ENCODE measurements around the gene RND3.

RND3 gene

DNA sequence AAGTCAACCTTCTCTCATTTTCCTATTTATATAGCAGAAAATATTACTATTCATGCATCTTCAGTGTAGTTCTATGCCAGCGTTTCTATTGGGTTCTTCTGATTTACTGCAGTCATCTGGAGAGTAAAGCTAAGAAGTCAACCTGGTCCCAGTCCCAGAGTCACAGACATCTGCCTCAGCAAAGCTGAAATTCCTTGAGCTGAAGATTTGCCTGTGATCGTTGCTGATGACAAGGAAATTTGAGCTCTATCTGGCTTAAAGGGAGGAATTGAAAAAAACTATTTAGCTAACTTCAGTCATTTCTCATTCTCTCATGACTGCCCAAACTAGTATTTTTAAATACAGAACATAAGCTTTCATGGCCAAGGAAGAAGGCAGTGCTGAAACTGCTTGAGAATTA, 45.7 kb downstream of the RND3 start:
- no peak for DNase-seq (ENCODE audit: low read depth)

DNA sequence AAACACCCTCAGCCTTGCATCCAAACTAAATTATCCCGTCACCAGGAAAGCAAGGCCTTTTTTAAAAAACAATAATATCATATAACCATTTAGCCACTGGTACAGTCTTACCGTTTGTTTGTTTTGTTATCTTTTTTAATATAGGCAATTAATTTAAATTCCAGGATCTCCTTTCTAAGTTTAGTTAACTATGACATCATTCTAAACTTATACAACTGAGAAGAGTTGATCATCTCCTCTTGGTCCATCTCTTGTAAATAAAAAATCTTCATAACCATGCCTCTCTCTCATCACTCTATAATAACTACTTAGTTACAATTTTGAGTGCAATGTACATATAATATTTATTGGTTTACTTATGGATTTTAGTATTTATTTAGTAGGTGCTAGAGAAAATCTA, 46.2 kb downstream of the RND3 start:
- DNase-seq (ENCODE audit: low read depth), result no peak

DNA sequence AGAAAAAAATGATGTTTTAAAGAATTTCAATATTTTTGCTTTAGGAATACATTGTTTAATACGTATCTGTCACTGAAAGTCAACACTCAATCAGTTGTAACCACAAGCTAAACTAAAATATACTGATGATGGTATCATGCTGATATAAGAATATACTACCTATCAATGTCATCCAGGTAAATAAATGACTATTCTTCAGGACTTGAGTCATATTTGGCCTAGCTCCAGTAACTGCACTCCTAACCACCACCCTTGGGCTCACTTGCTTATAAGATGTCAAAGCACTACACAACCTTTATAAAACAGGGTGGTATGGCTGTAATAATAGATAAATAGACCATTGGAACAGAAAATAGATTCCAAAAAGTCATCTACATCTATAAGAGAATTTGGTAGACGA, 48.8 kb downstream of the RND3 start:
- no peak for DNase-seq (ENCODE audit: low read depth)

DNA sequence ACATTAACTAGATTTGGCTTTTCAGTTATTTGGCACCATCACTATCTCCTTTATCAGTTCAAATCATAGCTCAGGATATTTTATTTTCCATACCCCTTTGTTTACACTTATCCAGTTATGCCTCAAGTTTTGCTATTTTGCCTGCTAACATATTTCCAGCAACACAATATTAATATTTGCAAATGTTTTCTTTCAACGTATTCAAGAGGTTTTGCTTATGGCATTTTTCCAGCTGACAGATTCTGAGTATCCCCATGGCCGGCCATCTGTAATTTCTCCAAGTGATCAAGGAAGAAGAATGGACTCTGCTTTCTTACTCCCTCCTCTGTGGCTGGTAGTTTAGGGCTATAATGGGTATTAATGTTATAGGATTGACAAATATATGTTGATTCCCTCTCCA, 49.4 kb downstream of the RND3 start:
- no peak for DNase-seq (ENCODE audit: low read depth)

DNA sequence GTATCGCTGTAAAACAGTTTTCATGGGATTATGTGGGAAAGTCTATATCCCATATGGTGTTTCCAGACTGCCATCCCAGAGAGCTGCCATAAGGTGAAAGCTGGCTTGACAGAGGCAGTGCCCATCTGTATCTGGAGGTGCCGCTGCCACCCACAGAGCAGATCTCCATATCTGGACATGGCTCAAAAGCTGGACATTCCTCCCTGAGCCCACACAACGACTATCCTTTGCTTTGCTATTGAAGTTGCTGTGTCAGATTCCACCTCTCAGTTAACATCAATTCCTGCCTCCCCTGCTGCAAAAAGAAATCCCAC, 55.2 kb downstream of the RND3 start:
- no peak for DNase-seq (ENCODE audit: low read depth)

DNA sequence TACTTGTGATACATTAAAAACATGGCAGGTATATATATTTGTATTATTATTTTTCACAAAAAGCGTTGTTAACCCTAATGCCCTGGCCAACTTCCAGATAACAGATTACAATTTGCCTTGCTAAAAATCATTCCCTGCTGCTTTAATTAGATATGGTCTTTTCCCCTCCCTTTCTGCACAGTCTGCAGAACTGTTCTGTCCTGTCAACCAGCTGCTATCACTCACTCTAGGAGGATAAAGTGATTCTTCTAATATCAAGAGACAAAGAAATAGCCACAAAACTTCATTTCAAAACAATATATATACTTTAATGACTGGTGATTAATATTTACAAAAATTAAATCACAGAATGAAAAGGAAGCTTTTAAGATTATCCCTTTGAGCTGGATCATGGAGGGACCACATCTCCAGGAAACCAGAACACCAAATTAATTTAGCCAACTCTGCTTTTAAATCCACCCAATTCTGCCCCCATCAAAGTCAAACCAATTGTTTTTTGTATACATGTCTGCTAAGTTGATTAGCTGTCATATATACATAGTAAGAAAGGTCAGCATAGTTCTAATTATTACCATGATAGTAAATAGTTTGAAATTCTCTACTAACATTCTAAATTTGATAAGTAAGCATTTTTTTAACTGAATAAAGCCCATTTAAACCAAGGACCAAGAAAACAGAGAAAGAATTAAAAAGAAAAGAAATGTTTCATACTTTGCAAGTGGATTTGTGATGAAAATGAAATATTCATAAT, 55.7 kb downstream of the RND3 start:
- DNase-seq (ENCODE audit: low read depth), result no peak

DNA sequence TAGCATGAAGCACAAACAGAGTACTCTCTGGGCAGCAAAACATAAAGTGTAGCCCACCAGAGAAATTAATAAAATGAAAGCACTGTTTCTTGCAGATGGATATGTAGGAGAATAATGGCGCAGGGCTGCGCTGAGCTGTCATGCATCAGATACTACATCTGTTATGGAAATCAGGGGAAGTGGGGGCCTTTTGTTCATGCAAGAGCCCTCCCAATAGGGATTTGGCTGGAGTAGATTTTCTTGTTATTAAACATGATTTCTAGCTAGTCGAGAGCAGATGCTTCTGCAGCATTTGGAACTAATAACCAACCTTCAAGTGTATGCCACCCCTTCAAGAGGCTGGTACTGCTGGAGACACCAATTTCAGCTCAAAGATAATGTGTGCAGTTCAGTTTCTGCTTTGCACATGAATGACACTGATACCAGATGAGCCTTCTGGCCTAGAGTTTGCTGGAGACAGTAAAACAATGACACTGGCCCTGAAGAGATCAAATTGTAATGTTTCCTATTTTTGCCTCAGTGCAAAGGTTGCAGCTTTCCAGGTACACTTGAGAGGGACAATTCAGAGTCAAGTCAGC, 58.0 kb downstream of the RND3 start:
- DNase-seq (ENCODE audit: low read depth), result no peak

DNA sequence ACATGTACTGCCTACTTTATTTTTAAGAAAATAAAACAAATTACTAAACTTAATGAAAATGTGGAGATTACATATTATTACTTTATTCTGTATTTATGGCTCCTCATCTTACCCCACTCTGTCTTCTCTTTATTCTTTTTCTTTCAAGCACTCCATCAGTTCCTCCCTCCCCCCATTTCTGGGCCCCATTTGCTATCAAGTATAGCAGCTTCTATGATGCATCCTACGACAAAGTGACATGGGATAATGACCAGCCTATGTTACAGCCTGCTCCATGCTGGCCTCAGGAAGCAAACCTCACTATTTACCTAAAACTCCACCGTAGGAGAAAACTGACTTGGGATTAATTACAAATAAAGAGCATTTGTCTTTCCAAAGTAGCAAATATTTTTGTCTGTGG, 58.8 kb downstream of the RND3 start:
- no peak for DNase-seq (ENCODE audit: low read depth)

DNA sequence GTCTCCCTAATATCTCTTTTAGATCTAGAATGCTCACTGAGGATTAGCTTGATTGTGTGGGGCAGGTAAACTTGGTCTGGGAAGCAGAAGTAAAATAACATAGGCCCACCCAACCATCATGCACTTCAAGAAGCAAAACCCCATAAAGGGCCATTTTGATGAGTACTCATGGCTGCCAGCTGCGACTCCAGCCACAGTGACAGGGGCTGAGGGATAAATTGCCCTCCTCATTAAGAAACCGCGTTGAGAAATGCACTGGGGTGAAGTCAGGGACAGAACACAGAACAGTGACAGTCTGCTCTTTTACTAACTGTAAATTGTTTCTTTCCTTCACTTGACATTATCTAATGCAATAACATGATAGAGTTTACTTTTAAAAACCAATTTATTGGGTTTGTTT, 60.2 kb downstream of the RND3 start:
- DNase-seq (ENCODE audit: low read depth), result no peak

DNA sequence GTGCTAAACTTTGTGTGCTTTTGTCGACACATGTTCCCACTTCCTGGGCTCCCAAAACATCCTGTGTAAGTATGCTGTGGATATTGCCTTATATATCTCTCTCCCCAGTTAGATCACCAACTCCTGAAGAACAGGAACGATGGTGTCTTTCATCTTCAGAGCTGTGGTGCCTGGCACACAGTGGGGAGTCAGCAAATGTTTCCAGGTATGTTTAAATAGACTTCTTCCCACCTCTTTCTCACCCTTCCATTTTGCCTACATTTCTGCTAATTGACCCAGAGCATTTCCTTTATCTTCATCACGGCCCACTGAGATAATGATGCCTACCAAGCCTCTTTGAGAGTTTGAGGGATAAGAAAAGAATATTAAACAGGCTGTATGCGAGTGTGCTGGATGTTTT, 60.7 kb downstream of the RND3 start:
- DNase-seq (ENCODE audit: low read depth), result no peak

DNA sequence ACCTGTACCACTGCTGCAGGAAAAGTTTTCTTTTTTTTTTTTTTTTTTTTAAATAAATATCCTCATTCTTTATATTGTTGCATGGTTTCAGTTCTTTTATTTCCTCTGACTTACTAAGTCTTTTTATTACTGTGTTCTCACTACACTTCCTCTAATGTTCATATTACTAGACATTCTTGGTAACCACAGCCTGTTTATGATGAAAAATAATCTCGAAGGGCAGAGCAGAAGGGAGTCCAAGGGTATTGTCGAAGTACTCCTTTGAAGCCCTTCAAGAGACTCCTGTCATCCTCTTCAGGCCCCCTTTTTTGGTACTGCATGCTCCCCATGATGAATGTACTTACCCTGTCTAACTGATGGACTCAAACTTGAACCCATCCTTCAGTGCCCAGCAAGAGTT, 61.2 kb downstream of the RND3 start:
- no peak for DNase-seq (ENCODE audit: low read depth)

DNA sequence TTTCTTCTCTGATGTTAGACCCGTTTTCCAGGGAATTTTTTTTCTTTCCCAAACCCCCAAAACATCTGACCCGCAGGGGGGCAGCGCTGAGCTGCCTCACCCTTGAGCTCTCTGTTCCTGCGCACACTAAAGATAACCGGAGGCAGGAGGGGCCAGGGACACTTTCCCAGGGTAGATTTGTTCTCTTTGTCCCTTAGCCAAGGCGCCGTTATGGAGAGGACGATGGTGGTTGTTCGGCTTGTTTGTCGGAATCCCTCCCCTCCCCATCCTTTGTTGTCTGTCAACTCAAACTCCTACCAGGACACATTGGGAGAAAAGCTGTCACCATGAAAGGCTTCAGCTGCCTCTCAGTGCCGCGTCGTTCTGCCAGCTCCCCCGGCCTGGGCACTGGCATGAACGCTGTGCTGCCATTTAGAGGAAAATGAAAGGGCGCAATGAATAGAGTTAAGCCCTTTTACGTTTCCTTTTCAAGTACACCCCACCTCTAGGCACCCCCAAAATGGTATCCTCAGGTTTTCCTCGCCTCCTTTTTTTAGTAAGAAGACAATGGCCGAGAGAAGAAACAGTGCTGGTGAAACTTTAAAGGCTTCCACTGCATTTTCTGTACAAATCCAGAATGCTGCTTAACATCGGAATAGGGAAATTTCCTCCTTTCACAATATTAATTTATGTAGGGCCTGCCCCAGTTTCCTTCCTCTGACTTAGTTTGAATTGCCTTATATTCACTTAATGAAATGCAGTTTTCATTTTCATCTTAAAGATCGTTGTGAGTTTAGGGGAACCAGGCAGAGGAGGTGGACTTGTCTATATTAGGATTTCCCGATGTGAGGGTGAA, 62.1 kb downstream of the RND3 start:
- no peak for DNase-seq (ENCODE audit: low read depth)

DNA sequence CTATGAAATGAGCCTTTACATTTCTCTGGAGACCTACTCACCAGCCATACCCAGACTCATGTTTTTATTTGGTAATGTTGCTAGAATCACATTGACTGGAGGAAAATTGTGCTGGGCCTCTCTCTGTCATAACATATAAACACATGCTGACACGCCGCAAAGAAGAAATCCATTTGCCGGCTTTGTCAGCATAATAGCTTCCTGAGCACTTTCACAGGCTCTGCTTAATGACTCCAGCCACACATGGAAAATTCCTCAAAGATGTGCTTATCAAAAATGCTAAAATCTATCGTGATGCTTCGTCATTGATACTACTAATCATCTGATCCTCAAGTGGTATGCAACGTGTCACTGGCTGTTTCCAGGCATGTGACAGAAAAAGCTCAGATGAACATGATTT, 63.1 kb downstream of the RND3 start:
- no peak for DNase-seq (ENCODE audit: low read depth)

DNA sequence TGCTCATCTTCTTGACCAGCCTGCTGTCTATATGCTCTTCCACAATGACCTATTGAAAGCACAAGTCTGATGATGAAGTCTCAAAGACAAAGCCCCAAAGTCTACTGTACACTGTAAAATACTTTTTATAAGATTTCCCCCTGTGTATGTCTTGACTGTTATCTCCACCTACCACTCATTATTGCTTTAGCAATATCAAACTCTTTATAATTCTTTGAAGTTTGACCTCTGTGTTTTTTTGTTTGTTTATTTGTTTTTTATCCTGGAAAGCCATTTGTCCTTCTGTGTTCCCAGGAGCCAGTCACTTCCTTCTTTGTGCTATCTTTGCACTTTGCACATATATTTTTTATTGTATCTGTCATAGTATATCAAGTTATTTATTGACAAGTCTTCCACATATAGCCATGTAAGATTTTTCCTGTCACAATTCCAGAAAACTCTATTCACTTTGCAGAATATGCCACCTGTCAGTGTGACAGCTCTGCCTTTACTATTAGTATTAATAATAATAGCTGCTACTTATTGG, 66.3 kb downstream of the RND3 start:
- DNase-seq (ENCODE audit: low read depth), result no peak

DNA sequence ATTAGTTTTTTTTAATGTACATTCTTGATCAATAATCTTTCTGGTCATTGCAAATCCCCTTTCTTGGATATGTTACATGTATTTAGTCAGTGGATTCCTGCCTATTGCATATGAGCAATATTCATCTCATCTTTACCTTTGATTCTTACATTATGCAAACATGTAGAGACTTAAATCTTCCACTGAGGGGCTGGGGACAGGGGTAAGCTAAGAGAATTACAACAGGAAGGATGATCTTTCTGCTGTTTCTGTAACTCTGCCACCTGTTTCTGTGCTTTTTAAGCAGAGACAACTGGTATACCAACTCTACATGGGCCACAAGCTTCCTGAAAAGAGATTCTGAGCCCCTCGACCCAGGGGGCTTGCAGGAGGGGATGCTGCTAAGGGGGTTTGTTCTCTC, 68.6 kb downstream of the RND3 start:
- no peak for DNase-seq (ENCODE audit: low read depth)
